ENCODE results near the gene TBC1D5.
"Not testable (repeated sequence)": the region's sequence is repeated elsewhere in the genome, so short reads cannot be mapped to it uniquely, and the experiment has no call there.

TBC1D5 gene

DNA sequence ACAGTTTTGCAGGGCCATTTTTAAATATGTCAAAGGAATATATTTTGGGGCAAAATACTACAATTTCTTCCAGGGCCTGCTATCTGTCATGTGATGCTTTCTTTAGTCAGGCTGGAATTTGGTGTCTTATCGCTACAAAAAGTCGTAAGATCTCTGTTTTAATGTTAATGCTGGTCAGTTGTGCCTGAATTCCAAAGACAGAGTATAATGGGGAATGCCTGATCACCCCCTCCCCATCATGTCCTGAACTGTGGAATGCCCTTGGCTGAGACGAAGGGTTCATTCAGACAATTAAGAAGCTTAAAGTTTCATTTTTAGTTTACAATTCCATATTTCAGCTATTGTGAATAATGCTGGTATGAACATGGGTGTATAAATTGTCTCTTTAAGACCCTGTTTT is 203.0 kb downstream of the TBC1D5 start:
- no peak overlapping the region for H3K4me3 ChIP-seq (ENCODE audit: low read depth, low read length)
- TF ChIP-seq CTCF (IDR thresholded peaks at IDR 0.05; ENCODE audit: insufficient read depth, low read depth, low read length, missing control alignments): no peak
- no peak for DNase-seq (ENCODE audit: low read depth)

DNA sequence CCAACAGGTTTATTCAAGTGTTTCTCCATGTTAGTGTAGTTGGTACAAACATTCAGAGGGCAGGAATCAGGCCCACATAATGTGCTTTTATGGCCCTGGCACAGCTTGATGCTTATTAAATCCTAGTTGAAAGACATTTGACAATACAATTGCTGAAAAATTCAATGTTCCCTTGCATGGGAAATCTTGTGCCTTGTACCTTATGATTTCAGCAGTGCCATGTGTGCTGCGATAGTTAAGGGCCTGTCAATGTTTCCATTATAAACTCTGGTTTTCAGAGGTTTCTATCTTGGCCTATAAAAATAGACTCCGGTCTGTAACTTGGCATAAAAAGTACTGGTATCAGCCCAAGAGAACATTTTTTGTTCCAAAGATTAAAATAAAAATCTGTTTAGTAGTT is 207.2 kb downstream of the TBC1D5 start:
- no peak overlapping the region for H3K4me3 ChIP-seq (ENCODE audit: low read depth, low read length)
- no peak for TF ChIP-seq CTCF (IDR thresholded peaks at IDR 0.05; ENCODE audit: insufficient read depth, low read depth, low read length, missing control alignments)
- DNase-seq (ENCODE audit: low read depth): no peak

DNA sequence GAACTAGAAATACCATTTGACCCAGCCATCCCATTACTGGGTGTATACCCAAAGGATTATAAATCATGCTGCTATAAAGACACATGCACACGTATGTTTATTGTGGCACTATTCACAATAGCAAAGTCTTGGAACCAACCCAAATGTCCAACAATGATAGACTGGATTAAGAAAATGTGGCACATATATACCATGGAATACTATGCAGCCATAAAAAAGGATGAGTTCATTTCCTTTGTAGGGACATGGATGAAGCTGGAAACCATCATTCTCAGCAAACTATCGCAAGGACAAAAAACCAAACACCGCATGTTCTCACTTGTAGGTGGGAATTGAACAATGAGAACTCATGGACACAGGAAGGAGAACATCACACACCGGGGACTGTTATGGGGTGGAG is 210.0 kb downstream of the TBC1D5 start:
- H3K4me3 ChIP-seq (ENCODE audit: low read depth, low read length); DNase-seq (ENCODE audit: low read depth): not testable (repeated sequence)

GRCh38 chr3:17529677-17530076 is 212.8 kb downstream of the TBC1D5 start:
- DNase-seq (ENCODE audit: low read depth): no peak
- no peak for TF ChIP-seq CTCF (IDR thresholded peaks at IDR 0.05; ENCODE audit: insufficient read depth, low read depth, low read length, missing control alignments)
- H3K4me3 ChIP-seq (ENCODE audit: low read depth, low read length): no peak overlapping the region

GRCh38 chr3:17518189-17519059 is 224.0 kb downstream of the TBC1D5 start:
- no peak overlapping the region for H3K4me3 ChIP-seq (ENCODE audit: low read depth, low read length)
- DNase-seq (ENCODE audit: low read depth): no peak
- no peak for TF ChIP-seq CTCF (IDR thresholded peaks at IDR 0.05; ENCODE audit: insufficient read depth, low read depth, low read length, missing control alignments)

DNA sequence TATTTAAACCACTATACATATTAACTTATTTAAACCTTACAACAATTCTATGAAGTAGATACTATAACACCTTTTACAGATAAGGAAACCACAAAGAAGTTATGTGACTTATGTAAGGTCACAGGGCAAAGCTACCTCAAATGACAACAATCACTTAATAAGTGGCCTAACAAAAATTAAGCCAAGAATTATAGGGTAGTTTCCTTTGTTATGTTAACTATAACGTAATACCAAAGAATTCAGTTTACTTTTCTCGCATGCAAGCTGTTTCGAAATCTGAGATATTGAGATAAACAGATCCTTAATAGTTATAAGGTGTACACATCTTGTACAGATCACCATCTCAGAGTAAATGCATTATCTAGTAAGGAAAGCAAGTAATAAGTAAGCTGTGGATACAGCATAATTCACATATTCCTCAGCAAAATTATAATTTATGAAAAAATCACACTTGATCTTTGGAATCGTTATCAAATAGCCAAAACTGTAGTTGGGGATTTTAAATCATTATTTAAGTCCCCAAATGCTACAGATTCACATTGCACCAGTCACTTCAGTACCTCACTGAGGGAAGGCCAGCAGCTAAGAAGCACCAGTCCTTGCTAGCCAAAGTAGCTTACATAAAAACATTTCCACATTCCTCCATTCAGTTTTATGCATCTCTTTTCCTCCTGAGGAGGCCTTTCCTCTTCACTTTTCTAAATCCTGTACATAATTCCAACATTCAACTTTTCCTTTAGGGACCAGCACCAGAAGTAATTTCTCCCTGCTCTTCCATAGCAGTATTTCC is 226.8 kb downstream of the TBC1D5 start:
- TF ChIP-seq CTCF (IDR thresholded peaks at IDR 0.05; ENCODE audit: insufficient read depth, low read depth, low read length, missing control alignments): no peak
- H3K4me3 ChIP-seq (ENCODE audit: low read depth, low read length): no peak overlapping the region
- DNase-seq (ENCODE audit: low read depth): no peak

GRCh38 chr3:17514597-17514996 is 227.8 kb downstream of the TBC1D5 start:
- H3K4me3 ChIP-seq (ENCODE audit: low read depth, low read length): no peak overlapping the region
- TF ChIP-seq CTCF (IDR thresholded peaks at IDR 0.05; ENCODE audit: insufficient read depth, low read depth, low read length, missing control alignments): no peak

More at GRCh38 chr3:17514597-17514996, 227.8 kb downstream of the TBC1D5 start:
- DNase-seq (ENCODE audit: low read depth): no peak

All from GM12865 (cell line).